ENCODE measurements around the gene RSBN1L.

Gene RSBN1L

GRCh38 chr7:77796960-77797359 is 100.7 kb downstream of the RSBN1L start:
- FAIRE-seq (no peak), DNase-seq (ENCODE audit: insufficient read length, low spot score) (no peak)
- TF ChIP-seq, protein P1, sequence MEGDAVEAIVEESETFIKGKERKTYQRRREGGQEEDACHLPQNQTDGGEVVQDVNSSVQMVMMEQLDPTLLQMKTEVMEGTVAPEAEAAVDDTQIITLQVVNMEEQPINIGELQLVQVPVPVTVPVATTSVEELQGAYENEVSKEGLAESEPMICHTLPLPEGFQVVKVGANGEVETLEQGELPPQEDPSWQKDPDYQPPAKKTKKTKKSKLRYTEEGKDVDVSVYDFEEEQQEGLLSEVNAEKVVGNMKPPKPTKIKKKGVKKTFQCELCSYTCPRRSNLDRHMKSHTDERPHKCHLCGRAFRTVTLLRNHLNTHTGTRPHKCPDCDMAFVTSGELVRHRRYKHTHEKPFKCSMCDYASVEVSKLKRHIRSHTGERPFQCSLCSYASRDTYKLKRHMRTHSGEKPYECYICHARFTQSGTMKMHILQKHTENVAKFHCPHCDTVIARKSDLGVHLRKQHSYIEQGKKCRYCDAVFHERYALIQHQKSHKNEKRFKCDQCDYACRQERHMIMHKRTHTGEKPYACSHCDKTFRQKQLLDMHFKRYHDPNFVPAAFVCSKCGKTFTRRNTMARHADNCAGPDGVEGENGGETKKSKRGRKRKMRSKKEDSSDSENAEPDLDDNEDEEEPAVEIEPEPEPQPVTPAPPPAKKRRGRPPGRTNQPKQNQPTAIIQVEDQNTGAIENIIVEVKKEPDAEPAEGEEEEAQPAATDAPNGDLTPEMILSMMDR (IDR thresholded peaks at IDR 0.05; ENCODE audit: insufficient read depth, missing control alignments), result no peak

DNA sequence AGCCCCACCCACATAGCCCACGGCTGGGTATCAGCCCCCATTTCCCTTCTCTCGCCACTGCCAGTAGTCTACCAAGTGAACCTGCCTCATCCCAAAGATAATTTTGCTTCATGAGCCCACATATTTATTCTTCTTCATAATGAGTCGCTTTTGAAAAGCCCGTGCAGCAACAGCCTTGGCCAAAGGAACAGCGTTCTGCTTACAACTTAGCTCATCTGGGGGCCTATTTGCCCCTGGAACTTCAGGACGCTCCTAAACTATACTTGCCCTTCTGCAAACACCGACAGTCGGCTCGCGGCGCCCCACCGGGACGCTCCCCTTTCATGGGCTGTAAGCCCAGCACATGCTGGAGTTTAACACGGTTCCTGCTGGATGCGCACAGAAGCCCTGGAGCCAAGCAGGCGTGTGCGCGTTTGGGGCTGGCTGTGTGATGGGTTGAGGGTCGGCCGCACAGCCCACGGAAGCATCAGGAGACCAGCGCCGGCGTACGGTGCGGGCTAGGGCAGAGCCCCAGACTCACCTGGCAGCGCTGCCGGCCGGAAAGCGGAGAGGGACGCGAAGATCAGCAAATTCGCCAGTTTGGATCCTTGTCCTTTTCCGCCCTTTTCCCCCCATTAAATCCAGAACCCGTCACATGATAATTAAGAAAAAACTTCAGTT is 101.6 kb downstream of the RSBN1L start:
- no peak for DNase-seq (ENCODE audit: insufficient read length, low spot score)

DNA sequence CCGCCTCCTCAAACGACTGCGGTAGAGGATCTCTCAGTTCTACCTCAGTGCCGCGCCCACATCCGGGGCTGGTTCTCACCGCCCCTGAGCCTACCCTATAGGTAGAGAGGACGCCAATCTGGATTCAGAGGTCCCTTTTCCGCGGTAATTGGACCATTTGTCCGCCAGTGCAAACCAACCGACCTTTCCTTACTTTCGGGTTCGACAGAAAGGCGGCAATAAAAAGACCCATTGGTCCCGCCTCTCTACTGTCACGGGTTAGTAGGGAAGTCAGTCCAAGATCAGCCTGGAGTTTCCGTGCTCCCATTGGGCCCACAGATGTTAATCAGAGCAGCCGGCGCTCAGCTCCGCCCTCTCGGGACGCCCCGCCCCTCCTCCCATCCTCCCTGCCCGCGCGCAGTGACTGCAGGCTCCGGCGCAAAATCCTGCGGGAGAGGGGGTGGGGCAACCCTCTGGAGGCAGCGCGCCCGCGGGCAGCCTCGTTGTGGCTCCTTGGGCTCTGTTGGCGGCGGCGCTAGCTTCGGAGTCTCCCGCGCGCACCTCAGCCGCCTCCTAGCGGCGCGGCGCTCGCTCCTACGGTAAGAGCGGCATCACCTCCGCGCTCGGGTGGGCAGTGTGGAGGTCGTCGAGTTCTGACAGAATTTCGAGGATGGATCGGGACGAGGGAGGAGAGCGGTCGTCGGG is 102.3 kb downstream of the RSBN1L start, which contains the start of the genes PHTF2 and TMEM60:
Gene PHTF2, plus strand, starts transcription at position 380 of the 684 bp plus-strand sequence.
Gene TMEM60, minus strand, starts transcription at position 41 of the 684 bp plus-strand sequence. CDS start 4,061 bp downstream, outside the sequence.
- DNase-seq (ENCODE audit: insufficient read length, low spot score), result peak; percentile 73
- TF ChIP-seq, protein P1 (IDR thresholded peaks at IDR 0.05; ENCODE audit: insufficient read depth, missing control alignments), result peak; percentile 45
- FAIRE-seq, result no peak

More for the DNA sequence above, 101.6 kb downstream of the RSBN1L start:
- TF ChIP-seq, protein P1 (IDR thresholded peaks at IDR 0.05; ENCODE audit: insufficient read depth, missing control alignments), result no peak
- no peak for FAIRE-seq

- FAIRE-seq (no peak), DNase-seq (ENCODE audit: insufficient read length, low spot score) (no peak)
- TF ChIP-seq, protein P1 (IDR thresholded peaks at IDR 0.05; ENCODE audit: insufficient read depth, missing control alignments), result no peak
Measured at GRCh38 chr7:77799078-77799964, 103.1 kb downstream of the RSBN1L start.

DNA sequence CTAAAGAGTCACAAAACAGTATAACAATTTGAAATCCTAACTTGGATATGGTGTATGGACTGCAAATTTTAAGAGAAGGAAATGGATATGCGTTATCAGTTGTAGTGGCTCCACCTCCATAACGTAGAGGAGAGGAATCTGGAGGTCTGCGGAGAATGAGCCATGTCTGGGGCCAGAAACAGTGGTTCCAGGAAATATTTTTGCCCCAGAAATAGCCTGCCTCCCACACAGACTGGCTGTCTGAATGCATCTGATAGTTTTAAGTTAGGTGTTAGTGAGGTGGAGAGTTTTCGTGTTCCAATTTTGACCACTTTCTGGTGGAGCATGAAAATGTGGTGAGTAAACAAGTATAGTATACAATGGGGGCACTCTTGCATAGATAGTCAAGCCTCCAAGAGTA is 103.9 kb downstream of the RSBN1L start:
- FAIRE-seq, result no peak
- TF ChIP-seq, protein P1 (IDR thresholded peaks at IDR 0.05; ENCODE audit: insufficient read depth, missing control alignments), result no peak
- DNase-seq (ENCODE audit: insufficient read length, low spot score), result no peak

DNA sequence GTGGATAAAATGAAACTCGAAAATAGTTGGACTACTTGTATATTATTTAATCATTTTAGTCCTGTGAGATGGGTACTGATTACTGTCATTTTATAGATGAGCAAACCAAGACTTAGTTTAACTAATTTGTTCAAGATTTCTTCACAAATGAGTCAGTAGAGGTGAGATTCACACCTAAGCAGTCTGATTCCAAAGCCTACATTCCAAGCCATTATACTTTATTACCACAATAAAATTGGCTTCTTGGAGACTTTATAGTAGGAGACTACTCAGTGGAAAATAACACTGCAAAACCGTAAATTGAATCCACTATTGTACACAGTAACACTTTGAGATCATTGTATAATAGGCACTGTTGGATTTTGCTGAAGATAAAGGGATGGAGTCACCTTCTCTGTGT is 104.5 kb downstream of the RSBN1L start:
- TF ChIP-seq, protein P1 (IDR thresholded peaks at IDR 0.05; ENCODE audit: insufficient read depth, missing control alignments), result no peak
- FAIRE-seq (no peak), DNase-seq (ENCODE audit: insufficient read length, low spot score) (no peak)

Data from D721Med (cell line).